ENCODE measurements around the gene SLC35F4. TPM values are rescaled to one million over a fixed set of nuclear protein-coding genes. Genes with fewer than 3 reads are reported as not detected.
"Not testable (repeated sequence)": the region's sequence is repeated elsewhere in the genome, so short reads cannot be mapped to it uniquely, and the experiment has no call there.

SLC35F4 gene
- total and polyA plus RNA-seq, 12 donors: 0.22 TPM; not detected in 11

DNA sequence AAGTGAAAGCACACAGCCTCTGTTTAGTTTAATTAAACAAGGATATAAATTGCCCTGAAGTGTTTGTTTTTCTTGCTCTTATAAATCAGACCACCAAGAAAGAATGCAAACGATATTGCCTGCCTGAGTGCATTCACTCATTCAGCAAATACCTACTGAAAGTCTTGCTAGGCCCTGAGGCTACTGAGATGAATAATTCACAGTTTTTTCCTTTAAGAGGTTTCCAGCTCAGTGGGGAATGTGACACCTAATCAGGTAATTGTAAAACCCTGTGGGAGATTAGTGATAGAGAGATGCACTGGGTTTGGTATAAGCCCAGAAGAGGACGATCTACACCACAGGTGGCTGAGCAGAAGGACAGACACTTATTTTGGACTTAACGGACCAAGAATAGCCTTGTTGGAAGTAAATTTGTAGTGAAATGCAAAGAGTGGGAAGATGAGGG lies 151.4 kb downstream of the SLC35F4 start:
- H3K36me3 ChIP-seq (replicated peaks in 1 of 2): no peaks in the 10 kb centered on the region
- whole genome bisulfite sequencing, 4 donors: 27 to 37% (median 31%) methylated on average over 3 of the region's 3 CpGs
- intact Hi-C loops (cut with DNase I): no loop called here
- TF ChIP-seq POLR2A (IDR thresholded peaks at IDR 0.05): no peak
- no peaks in the 10 kb centered on the region for H3K9me3 ChIP-seq (replicated peaks in 1 of 3)
- no peak overlapping the region for H3K4me3 ChIP-seq
- H3K27me3 ChIP-seq: no peaks in the 10 kb centered on the region
- DNase-seq: no peak
- H3K27ac ChIP-seq: no peak overlapping the region
- H3K4me1 ChIP-seq (replicated peaks in 1 of 2): no peaks in the 10 kb centered on the region

DNA sequence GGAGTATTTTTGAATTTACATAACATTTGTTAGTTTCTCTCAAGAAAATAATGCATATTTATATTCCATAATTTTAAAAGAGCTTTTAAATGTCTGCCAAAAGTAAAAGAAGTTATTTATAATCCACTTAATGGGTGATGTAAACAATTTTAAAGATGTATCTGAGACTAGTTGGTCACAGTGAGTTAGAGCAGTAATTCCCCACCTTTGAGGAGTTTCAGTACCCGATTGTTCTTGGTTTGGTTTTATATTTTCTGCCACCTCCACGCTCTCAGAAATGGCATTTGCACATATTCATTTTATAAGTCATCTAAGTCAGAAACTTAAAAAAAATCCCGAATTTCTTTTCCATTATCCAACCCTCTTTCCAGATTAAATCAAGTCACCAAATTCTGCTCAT lies 153.2 kb downstream of the SLC35F4 start:
- H3K36me3 ChIP-seq (replicated peaks in 1 of 2): no peaks in the 10 kb centered on the region
- intact Hi-C loops (cut with DNase I): no loop called here
- no peak for DNase-seq
- 65 to 79% (median 77%) methylated on average over 3 of the region's 3 CpGs for WGBS, 4 donors
- H3K27me3 ChIP-seq: no peaks in the 10 kb centered on the region
- H3K4me1 ChIP-seq (replicated peaks in 1 of 2): no peaks in the 10 kb centered on the region
- H3K27ac ChIP-seq: no peak overlapping the region
- H3K9me3 ChIP-seq (replicated peaks in 1 of 3): no peaks in the 10 kb centered on the region
- TF ChIP-seq, protein P1, sequence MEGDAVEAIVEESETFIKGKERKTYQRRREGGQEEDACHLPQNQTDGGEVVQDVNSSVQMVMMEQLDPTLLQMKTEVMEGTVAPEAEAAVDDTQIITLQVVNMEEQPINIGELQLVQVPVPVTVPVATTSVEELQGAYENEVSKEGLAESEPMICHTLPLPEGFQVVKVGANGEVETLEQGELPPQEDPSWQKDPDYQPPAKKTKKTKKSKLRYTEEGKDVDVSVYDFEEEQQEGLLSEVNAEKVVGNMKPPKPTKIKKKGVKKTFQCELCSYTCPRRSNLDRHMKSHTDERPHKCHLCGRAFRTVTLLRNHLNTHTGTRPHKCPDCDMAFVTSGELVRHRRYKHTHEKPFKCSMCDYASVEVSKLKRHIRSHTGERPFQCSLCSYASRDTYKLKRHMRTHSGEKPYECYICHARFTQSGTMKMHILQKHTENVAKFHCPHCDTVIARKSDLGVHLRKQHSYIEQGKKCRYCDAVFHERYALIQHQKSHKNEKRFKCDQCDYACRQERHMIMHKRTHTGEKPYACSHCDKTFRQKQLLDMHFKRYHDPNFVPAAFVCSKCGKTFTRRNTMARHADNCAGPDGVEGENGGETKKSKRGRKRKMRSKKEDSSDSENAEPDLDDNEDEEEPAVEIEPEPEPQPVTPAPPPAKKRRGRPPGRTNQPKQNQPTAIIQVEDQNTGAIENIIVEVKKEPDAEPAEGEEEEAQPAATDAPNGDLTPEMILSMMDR (IDR thresholded peaks at IDR 0.05): no peak
- no peak for TF ChIP-seq POLR2A (IDR thresholded peaks at IDR 0.05)
- H3K4me3 ChIP-seq: no peak overlapping the region

DNA sequence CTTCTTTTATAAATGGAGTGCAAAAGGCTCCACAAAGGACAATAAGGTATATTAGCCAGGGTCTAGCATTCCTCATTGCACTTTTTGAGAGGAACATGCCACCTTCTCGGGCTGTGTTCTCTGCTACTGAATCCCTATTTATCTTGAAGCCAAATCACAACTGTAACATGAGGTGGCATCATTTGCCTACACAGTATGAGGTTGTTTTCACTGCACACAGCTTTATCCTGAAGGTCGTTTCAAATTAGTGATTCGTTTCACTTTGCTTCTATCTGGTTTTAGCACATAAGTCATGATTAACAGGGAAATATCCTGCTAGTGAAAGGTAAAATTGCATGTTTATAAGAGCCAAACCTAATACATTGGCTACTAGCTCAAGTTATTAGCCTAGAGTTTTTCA lies 153.8 kb downstream of the SLC35F4 start:
- TF ChIP-seq, protein P1 (IDR thresholded peaks at IDR 0.05): no peak
- TF ChIP-seq POLR2A (IDR thresholded peaks at IDR 0.05): no peak
- H3K4me3 ChIP-seq: no peak overlapping the region
- WGBS, 4 donors: 29 to 37% (median 35%) methylated on average over 3 of the region's 3 CpGs
- no peaks in the 10 kb centered on the region for H3K9me3 ChIP-seq (replicated peaks in 1 of 3)
- H3K27me3 ChIP-seq: no peaks in the 10 kb centered on the region
- intact Hi-C loops (cut with DNase I): no loop called here
- no peak for DNase-seq
- H3K4me1 ChIP-seq (replicated peaks in 1 of 2): no peaks in the 10 kb centered on the region
- no peak overlapping the region for H3K27ac ChIP-seq
- no peaks in the 10 kb centered on the region for H3K36me3 ChIP-seq (replicated peaks in 1 of 2)

DNA sequence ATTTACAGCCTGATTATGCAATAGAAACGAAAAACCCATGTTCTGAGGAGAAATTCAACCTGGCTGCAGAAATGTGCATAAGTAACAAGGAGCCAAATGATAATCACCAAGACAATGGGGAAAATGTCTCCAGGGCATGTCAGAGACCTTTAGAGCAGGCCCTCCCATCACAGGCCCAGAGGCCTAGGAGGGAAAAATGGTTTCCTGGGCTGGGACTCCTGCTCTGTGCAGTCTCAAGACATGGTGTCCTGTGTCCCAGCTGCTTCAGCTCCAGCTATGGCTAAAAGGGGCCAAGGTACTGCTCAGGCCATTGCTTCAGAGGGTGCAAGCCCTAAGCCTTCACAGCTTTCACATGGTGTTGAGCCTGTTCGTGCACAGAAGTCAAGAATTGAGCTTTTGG lies 156.0 kb downstream of the SLC35F4 start:
- H3K4me3 ChIP-seq: no peak overlapping the region
- no peak for DNase-seq
- H3K36me3 ChIP-seq (replicated peaks in 1 of 2): no peaks in the 10 kb centered on the region
- TF ChIP-seq POLR2A (IDR thresholded peaks at IDR 0.05): no peak
- TF ChIP-seq, protein P1 (IDR thresholded peaks at IDR 0.05): no peak
- WGBS, 4 donors: 47 to 61% (median 54%) methylated on average over 2 of the region's 2 CpGs
- H3K4me1 ChIP-seq (replicated peaks in 1 of 2): no peaks in the 10 kb centered on the region
- H3K27ac ChIP-seq: no peak overlapping the region
- no peaks in the 10 kb centered on the region for H3K9me3 ChIP-seq (replicated peaks in 1 of 3)
- no peaks in the 10 kb centered on the region for H3K27me3 ChIP-seq
- intact Hi-C loops (cut with DNase I): no loop called here

DNA sequence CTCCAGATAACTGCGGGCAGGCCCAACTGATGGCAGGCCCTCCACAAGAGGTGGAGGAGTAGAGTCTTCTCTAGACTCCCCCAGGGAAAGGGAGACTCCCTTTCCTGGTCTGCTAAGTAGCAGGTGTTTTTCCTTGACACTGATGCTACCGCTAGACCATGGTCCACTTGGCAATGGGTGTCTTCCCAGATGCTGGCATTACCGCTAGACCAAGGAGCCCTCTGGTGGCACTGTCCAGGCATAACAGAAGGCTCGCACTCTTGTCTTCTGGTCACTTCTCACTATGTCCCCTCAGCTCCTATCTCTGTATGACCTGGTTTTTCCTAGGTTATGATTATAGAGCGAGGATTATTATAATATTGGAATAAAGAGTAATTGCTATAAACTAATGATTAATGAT lies 156.8 kb downstream of the SLC35F4 start:
- intact Hi-C loops (cut with DNase I); H3K4me1 ChIP-seq (replicated peaks in 1 of 2); H3K27me3 ChIP-seq; H3K27ac ChIP-seq; H3K4me3 ChIP-seq; H3K9me3 ChIP-seq (replicated peaks in 1 of 3); DNase-seq; H3K36me3 ChIP-seq (replicated peaks in 1 of 2): not testable (repeated sequence)
- 81 to 99% (median 92%) methylated on average over 4 to 5 of the region's 5 CpGs for WGBS, 4 donors

Measured in adrenal gland (tissue), 12 donors.